D721Med (cell line): Measurements from ENCODE around the gene SECISBP2L.

ENCODE experiments used
- DNase-seq: peaks from one replicate; pipeline ENCODE4 v3.0.0; 2011; ENCODE audit warnings: low spot score; ENCODE audit not compliant: insufficient read length
- FAIRE-seq: peaks from 2 replicates; lab custom pipeline; 2011; peaks lifted over from hg19 to GRCh38; lab: Jason Lieb, UNC
- TF ChIP-seq, protein P1 (sequence below): IDR thresholded peaks from 2 replicates; pipeline ENCODE4 v1.5.1; 2012; ENCODE audit warnings: mild to moderate bottlenecking, control low read depth; ENCODE audit not compliant: insufficient read depth; ENCODE audit errors: missing control alignments

Gene SECISBP2L

GRCh38 chr15:48993380-48993779 is 52.9 kb downstream of the SECISBP2L start:
- DNase-seq, result no peak
- TF ChIP-seq, protein P1, sequence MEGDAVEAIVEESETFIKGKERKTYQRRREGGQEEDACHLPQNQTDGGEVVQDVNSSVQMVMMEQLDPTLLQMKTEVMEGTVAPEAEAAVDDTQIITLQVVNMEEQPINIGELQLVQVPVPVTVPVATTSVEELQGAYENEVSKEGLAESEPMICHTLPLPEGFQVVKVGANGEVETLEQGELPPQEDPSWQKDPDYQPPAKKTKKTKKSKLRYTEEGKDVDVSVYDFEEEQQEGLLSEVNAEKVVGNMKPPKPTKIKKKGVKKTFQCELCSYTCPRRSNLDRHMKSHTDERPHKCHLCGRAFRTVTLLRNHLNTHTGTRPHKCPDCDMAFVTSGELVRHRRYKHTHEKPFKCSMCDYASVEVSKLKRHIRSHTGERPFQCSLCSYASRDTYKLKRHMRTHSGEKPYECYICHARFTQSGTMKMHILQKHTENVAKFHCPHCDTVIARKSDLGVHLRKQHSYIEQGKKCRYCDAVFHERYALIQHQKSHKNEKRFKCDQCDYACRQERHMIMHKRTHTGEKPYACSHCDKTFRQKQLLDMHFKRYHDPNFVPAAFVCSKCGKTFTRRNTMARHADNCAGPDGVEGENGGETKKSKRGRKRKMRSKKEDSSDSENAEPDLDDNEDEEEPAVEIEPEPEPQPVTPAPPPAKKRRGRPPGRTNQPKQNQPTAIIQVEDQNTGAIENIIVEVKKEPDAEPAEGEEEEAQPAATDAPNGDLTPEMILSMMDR, result no peak
- no peak for FAIRE-seq

DNA sequence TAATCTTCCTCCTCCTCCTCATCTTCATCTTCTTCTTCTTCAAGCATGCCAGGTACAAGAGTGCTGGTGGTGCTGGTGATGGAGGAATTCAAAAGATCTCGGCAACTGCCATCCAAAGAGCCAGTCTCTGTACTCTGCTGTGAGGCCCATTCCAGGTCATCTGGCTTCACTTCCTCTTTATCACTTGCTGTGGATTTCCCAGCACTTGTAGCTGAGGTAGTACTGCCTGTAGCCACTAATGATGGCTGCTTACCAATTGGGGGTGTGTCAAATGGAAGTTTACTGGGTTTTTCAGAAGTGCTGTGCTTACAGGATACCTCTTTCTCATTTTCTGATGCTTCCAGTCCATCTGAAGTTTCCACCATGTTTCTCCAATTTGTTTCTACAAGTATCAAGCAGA is 53.7 kb downstream of the SECISBP2L start:
- TF ChIP-seq, protein P1, result no peak
- FAIRE-seq, result no peak
- DNase-seq, result no peak

GRCh38 chr15:48992096-48992495 is 54.1 kb downstream of the SECISBP2L start:
- DNase-seq (no peak), FAIRE-seq (no peak)
- TF ChIP-seq, protein P1, result no peak

GRCh38 chr15:48989170-48989569 is 57.1 kb downstream of the SECISBP2L start:
- FAIRE-seq (no peak), DNase-seq (no peak)
- TF ChIP-seq, protein P1, result no peak

DNA sequence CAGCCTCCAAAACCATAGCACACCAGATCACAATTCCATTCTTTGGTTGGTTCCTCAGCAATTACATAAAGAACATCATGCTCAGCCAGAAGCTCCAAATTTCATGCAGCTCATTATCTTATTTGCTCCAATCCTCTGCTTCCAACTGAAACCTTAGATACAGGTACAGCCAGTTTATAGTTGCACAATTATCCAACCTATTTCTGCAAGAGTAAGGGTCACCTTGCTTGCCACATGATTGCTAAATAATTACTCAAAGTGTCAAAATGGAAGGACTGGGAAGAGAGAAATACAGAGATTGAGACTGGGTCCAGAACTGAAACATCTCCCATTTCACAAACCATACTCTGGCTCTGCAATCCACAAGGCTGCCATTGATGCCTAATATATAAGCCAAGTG is 59.1 kb downstream of the SECISBP2L start:
- TF ChIP-seq, protein P1, result no peak
- DNase-seq (no peak), FAIRE-seq (no peak)

DNA sequence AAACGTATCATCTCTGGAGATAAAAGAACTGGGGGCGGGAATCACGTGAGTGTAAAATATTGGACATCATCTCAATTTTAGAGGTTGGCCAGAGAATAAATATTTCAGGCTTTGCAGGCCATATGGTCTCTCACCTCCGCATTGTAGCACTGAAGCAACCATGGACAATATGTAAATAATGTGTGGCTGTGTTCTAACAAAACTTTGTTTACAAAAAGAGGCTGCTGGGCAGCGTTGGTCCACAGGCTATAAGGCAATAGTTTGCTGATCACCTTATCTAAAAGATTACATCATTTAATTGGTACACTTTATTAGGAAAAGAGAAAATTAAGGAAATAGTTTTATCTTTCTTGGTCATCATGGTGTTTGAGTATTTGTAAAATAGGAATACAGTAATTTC is 60.0 kb downstream of the SECISBP2L start:
- TF ChIP-seq, protein P1, result no peak
- DNase-seq (no peak), FAIRE-seq (no peak)

DNA sequence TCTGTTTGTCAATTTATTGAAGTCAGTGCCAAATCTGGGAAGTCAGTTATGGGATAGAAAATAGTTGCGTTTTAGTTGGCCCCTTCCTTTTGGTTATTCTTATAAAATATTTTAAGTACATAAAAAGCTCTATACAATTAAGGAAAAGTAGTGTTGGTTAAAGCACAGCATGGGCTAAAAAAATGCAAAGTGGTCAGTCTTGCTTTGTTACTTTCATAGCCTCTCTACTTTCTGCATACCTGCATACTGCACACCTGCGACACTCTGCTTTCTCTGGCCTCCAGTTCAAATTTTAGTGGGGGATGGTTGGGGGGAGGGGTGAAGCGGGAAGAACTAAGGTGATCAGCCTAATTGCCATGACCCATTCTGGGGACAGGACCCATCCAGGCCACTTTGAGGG is 60.7 kb downstream of the SECISBP2L start:
- DNase-seq (no peak), FAIRE-seq (no peak)
- TF ChIP-seq, protein P1, result no peak
